Stimulated activated CD8-positive, alpha-beta memory T cell treated with anti-CD3 and anti-CD28 coated beads, Interleukin-4, amount 100 ng/mL, for 24 hours (primary cell): ENCODE measurements around the gene SFXN3.

ENCODE experiments used
- DNase-seq: peaks from one replicate; pipeline ENCODE4 v3.0.0-alpha.2; 2020; ENCODE audit warnings: low read depth

Gene SFXN3

DNA sequence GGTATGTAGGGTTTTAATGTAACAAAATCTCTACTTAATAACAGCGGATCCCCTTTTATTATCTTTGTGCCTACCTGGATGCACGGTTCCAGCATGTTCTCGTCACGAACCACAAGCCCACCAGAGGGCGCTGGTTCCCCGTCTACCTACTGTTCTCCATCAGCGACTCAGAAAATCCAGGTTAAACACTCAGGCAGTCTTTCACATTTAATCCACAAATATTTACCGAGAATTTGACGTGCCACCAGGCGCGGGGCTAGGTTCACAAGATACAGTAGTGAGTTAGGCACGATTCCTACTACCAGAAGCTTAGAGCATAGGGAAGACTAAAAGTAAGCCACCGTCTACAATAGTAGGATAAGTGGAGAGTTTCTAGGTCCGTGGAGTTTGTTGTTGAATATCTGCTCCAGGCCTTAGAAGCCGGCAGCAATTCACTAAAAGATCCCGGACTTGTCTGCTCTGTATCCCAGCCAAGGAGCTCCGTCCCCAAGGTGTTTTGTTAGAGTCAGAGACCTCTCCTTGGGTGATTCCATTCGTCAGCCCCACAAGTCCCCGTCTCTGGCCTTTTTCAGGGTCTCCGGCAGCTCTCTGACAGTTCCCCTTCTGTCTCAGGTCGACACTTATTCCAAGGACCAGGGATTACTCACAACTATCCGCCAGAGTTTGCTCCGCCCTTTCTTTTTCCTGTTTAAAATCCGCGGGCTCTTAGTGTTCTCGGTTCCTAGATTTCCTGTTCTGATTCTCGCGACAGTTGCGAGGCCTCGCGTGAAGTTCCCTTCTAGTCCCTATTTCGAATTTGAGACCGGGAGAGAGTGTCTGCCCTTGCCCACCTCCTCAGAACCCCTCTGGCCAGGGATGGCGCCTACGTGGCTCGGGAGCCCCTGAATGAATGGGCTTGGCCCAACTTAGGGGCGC is 29.3 kb downstream of the SFXN3 start:
- peak; percentile 85 for DNase-seq

DNA sequence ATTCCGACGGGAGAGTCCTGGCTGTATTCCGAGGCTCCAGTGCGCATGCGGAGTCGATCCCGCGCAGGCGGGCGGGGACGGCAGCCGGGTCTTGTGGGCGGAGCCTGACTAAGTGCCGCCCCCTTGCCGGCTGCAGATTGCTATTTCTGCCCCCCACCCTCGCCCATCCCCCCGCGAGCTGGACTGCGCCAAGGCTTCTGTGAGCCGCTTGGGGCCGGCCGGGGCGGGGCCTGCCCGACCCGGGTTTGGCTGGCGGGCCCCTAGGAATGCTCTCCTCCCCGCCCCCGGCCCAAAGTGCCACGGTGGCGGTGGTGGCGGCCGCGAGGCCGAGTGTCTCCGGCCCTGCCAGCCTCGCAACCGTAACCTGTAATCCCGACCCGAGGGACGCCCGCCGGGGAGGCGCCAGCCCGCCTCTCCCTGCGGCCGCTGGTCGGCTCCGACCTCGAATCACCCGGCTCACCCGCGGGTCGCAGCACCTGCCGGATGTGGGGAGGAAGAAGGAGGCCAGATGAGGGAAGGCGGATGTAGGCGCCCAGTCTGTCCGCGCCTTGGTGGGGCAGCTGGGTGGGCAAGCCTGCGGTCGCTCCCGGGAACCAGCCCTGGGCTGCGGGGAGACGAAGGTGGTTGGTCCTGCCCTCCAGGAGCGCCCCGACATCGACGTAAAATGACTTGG is 30.1 kb downstream of the SFXN3 start:
- DNase-seq = peak; percentile 85

- no peak for DNase-seq
Observed at GRCh38 chr10:101061624-101062231, 30.7 kb downstream of the SFXN3 start, which contains the start of gene KAZALD1. TSS of gene KAZALD1 (plus strand) at chr10:101061989. CDS start at chr10:101062593, 604 bp downstream.

DNA sequence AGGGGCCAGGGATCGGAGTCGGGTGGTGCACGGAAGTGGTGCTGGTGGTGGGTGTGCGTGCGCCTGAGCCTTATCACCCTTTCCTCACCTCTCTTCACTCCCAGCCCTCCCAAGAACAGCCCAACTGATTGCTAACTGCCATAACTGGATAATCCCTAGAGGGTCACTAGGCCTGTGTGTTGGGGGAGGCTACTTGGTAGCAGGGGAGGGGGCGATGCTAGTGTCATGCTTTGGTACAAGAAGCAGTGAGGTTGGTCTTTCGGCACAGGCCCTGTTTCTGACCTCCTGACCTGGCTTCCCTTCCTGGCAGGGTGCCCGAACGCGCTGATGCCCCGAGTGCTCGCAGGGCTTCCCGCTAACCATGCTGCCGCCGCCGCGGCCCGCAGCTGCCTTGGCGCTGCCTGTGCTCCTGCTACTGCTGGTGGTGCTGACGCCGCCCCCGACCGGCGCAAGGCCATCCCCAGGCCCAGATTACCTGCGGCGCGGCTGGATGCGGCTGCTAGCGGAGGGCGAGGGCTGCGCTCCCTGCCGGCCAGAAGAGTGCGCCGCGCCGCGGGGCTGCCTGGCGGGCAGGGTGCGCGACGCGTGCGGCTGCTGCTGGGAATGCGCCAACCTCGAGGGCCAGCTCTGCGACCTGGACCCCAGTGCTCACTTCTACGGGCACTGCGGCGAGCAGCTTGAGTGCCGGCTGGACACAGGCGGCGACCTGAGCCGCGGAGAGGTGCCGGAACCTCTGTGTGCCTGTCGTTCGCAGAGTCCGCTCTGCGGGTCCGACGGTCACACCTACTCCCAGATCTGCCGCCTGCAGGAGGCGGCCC is 31.4 kb downstream of the SFXN3 start:
- DNase-seq = peak; percentile 33

DNA sequence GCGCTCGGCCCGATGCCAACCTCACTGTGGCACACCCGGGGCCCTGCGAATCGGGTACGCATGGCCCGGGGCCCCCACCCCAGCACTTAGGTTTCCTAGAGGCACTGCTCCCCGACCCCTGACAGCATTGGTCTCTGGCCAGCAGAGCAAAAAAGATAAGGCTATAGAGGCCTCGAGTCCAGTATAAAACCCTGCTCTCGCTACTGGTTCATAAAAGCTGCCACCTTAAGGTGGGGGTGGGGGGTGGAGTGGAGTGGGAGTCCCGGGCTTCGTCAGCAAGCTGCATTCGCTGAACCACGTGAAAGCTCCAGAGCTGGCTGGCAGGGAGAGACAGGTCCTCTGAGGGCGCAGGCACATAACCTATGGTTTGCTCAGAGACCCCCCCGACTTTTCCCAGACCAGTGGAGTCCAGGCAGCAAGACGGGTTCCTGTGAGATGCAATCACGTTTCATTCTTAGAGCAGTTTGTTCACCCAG is 32.1 kb downstream of the SFXN3 start:
- DNase-seq = no peak

GRCh38 chr10:101063548-101064414 is 32.7 kb downstream of the SFXN3 start:
- DNase-seq = no peak

- no peak for DNase-seq
Observed at GRCh38 chr10:101064415-101065030, 33.5 kb downstream of the SFXN3 start.

- DNase-seq = no peak
Observed at GRCh38 chr10:101065481-101066145, 34.6 kb downstream of the SFXN3 start.

GRCh38 chr10:101066146-101066895 is 35.3 kb downstream of the SFXN3 start:
- no peak for DNase-seq

- no peak for DNase-seq
Observed at GRCh38 chr10:101066896-101067355, 35.9 kb downstream of the SFXN3 start.

GRCh38 chr10:101067356-101068083 is 36.5 kb downstream of the SFXN3 start:
- DNase-seq = peak; percentile 62

- DNase-seq = no peak
Observed at GRCh38 chr10:101069441-101069840, 38.4 kb downstream of the SFXN3 start.

- DNase-seq = no peak
Observed at GRCh38 chr10:101070098-101070497, 39.1 kb downstream of the SFXN3 start.

- no peak for DNase-seq
Observed at GRCh38 chr10:101071267-101071884, 40.3 kb downstream of the SFXN3 start.

- DNase-seq = no peak
Observed at GRCh38 chr10:101071885-101072433, 40.9 kb downstream of the SFXN3 start.

GRCh38 chr10:101072923-101073322 is 41.9 kb downstream of the SFXN3 start:
- no peak for DNase-seq

DNA sequence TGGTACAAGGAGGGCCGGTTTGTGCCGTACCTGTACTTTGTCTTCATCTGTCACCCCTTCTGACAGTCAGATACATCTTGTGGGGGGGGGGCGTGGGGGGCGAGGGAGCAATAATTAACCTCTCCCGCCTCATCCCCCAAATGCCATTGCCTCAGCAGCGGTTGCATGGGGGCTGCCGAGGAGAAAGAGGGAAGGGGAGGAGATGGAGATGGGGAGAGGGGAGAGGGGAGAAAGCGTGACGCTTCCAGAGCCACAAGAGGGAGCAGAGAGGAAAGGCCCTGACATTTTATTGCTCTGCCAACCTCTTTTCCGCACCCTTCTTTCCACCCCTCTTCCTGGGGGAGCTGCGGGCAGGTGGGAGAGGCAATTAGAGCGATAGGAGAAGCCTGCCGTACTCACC is 42.6 kb downstream of the SFXN3 start:
- no peak for DNase-seq
